ENCODE measurements around the gene CHD6. TPM values are rescaled to one million over a fixed set of nuclear protein-coding genes. Genes with fewer than 3 reads are reported as not detected.

Gene CHD6
- total and polyA plus RNA-seq, 2 of the 13 experiments (the other 11 are each of a cell fraction or from before 2014, with no cell fraction given) = 14.4 to 52.0 TPM

GRCh38 chr20:41509316-41510200, 108.6 kb downstream of the CHD6 start (continued):
- no peak for TF ChIP-seq ZNF318 (CRISPR knock-in tag; IDR thresholded peaks at IDR 0.05)
- TF ChIP-seq GLI4 (CRISPR knock-in tag; IDR thresholded peaks at IDR 0.05; ENCODE audit: borderline replicate concordance) = no peak
- no peak for TF ChIP-seq TEAD2 (CRISPR knock-in tag; IDR thresholded peaks at IDR 0.05)
- TF ChIP-seq CEBPB (IDR thresholded peaks at IDR 0.05; ENCODE audit: borderline replicate concordance, low read depth, low read length) = peak; percentile 92
- TF ChIP-seq ZBTB40 (IDR thresholded peaks at IDR 0.05) = no peak
- 0 out of 2 replicates have a peak, but pooled peaks have one; percentile 13 for TF ChIP-seq ZBTB40 (CRISPR knock-in tag; IDR thresholded peaks at IDR 0.05)
- no peak for TF ChIP-seq ZNF383 (CRISPR knock-in tag; IDR thresholded peaks at IDR 0.05; ENCODE audit: borderline replicate concordance)
- no peak for TF ChIP-seq PRMT3 (CRISPR knock-in tag; IDR thresholded peaks at IDR 0.05; ENCODE audit: borderline replicate concordance, low read depth)
- TF ChIP-seq SMAD9 (CRISPR knock-in tag; IDR thresholded peaks at IDR 0.05) = no peak

Data from HepG2 (cell line).